Inferior parietal cortex (tissue), 1 donor: ENCODE measurements around the gene IFIT1B.

ENCODE experiments used
- DNase-seq: peaks from one replicate; pipeline ENCODE4 v3.0.0-alpha.2; 2016; ENCODE audit errors: extremely low spot score

Gene IFIT1B

DNA sequence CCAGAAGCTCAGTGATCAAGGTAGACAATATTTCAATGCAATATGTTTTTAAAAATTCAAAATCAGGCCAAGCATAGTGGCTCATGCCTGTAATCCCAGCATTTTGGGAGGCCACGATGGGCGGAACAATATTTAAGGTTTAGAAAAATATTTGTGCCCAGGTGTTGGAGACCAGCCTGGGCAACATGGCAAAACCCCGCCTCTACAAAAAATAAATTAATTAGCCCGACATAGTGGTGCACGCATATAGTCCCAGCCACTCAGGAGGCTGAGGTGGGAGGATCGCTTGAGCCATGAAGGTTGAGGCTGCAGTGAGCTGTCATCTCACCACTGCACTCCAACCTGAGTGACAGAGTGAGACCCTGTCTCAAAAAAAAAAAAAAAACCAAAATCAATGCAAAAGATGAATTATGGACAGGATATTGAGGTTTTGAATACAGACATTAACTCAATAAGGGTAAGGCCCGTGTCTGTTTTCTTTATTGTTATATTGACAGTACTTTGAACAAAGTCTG, 35.6 kb downstream of the IFIT1B start:
- no peak for DNase-seq

DNA sequence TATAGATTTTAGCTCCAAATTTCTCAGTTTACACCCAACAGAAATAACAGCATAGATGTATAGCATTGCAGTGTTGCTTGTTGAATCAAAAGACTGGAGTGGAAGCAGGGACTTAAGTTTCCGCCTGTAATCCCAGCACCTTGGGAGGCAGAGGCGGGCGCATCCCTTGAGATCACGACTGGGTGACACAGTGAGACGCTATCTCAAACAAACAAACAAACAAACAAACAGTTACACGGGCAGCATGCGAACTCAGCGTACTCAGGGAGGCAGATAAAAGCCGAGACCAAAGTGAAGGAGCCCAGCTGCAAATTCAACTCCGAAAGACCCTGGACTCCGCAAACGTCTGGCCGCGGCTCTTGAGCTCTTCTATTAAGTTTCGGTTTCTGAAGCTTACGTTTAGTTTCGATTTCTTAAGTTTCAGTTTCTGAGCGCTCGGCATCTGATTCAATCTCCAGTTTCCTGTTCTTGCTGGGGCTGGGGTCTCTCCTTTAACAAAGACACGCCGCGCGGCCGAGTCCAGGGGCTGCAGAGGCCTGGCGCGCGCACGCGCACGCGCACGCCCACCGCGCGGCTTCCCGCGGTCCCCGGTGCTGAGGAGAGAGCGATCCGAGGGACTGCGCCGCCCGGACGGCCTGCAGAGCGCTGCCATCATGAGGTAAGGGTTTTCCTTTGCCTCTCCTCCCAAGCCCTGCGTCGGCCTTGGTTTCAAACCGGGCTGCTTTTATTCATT, 36.5 kb downstream of the IFIT1B start, which contains the start of gene IFIT5:
Gene IFIT5, plus strand, starts transcription at position 423 of the 733 bp plus-strand sequence. Its CDS starts 231 bp downstream, at position 654.
- peak; percentile 70 for DNase-seq

DNA sequence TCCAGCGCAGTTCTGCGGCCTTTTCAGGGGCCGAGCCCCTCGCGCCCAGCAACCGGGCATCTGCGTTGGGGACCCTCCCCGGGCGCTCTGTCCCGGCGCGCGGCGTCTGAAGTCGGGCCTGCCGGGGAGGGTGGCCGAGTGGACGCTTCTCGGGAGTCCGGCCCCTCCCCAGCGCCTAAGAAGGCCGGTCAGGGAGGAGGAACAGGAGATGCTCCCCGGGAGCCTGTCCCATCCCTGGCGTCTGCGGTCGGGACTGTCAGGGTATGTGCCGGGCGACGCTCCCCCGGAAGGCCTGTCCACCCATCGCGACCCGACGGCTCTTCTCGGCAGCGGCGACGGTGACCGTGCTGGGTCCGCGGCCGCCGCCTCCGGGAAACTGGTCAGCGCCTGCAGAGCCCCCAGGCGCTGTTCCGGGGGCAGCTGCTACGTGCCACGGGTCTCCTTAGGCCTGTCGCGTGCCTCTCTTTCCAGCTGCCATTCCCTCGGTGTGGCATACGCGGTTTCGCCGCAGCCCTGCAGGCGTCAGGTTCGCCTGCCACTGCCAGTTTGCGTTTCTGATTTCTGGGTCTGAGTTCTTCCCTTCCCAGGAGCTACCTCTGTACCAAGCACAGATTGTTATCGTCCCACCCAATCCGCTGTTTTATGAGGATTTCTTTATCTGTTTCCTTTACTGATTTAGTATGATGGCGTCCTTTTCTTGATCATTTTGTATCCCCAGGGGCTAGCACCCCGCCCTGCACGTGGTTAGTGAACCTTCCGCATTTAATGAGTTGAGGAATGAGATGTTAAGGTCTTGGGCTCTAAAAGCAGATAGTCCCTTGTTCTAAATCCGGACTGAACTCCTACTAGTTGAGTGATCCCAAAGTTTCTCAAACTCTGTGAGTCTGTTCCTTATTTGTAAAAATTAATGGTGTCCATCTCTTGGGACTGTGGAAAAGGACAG, 37.3 kb downstream of the IFIT1B start:
- peak; percentile 60 for DNase-seq

- DNase-seq, result no peak
Measured at GRCh38 chr10:89416465-89416864, 38.6 kb downstream of the IFIT1B start.

DNA sequence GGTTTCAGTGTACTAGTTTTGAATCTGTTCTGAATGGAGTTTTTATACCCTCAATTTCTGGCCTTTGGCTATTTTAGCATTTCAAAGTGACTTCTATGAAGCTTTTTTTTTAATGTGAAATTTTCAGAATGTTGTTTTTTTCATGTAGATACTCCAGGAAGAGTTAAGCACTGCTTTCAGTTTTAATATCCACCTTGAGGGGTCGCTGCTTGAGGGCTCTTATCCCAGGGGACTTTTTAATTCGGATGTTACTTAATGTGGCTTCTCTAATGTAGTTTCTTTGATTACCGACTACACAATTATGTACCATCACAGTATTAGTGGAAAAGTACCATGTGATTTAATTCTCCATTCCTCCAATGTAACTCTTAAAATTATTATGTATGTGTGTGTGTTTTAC, 41.7 kb downstream of the IFIT1B start:
- no peak for DNase-seq

DNA sequence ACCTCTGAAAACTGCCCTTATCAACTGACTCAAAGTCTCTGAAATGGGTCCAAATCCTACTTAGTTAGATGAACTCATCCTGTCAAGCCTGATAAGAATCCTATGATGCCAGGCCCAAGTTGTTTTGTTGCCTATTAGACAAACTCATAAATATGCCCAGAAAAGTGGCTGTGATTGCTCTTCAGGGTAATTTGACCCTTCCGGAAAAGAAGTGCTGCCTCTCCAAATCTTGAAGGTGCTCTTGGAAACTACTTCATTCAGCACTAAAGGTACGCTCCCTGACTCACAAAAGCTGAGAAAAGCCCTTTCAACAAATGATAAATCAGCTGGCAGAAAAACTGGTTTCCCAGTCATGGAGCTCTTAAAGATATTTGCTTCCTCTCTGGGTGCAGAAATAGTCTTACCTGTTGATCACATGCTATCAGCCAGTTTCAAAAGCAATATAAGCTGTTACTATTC, 43.2 kb downstream of the IFIT1B start:
- no peak for DNase-seq

GRCh38 chr10:89425000-89425399, 47.1 kb downstream of the IFIT1B start:
- DNase-seq, result no peak

DNA sequence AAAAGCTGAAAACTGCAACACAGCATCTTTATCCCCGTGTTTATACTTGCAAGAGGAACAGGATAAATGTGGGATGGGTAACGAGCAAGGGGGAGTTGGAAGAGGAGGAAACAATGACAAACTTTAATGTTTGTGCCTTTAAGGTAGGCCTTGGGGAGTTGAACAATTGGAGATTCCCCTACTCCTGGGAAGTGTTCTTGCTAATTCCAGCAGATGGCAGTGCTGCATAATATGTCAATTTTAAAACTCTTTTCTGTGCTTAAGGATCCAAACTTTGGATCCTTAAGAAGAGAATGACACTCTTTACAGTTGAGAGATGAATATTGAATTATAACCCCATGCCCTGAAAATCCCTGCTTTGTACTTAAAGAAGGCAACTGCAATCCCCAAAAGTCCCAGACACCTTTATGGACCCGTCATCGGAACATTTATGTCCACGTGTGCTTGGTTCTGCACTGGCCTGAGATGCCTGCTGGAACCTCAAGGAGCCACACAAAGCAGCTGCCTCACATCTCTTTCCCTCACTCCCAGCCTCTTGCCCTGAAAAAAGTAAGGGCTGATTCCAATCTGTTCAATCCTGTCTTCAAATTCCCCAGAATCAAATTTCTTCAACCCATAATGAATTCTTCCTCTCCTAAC, 48.5 kb downstream of the IFIT1B start:
- peak; percentile 78 for DNase-seq

GRCh38 chr10:89427629-89428028, 49.8 kb downstream of the IFIT1B start:
- no peak for DNase-seq

DNA sequence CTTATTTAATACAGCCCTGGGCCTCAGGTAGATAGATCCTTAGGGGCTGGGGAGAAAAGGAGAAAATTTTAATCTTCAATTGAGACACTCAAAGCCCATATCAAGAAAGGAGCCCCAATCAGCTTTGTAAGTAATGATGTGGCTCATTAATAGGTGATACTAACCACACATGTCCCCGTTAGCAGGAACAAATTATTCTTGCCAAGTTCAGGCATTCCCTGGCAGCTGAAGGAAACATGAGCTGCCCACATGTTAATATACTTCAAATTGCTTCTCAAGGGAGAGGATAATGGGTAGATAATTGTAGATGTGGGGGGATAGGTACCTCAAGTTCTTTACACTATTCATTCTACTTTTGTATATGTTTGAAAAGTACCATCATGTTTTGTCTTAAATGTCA, 51.0 kb downstream of the IFIT1B start:
- no peak for DNase-seq

DNA sequence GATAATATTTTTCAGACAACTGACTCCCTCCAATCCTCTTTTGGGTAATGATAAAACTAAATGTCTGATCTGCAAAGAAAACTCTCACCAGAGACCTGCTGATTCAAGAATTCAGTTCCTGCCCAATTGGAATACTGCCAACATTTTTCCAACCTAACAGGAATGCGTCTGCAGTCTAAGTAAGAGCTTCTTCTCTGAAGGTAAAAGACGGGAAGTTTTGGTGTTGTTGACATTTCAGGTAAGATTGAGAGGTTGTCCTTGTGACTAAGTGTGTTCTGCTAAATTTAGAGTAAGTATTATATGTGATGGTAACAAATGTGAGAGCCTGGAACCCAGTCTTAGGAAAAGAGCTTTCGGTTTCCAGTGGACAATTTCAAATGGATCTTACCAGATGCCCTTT, 54.1 kb downstream of the IFIT1B start:
- no peak for DNase-seq
